Suppressor macrophage (primary cell): ENCODE data around the gene STEAP1B.
"Not testable (repeated sequence)": the region's sequence is repeated elsewhere in the genome, so short reads cannot be mapped to it uniquely, and the experiment has no call there.

Source experiments
- DNase-seq, 4 experiments: peaks; one replicate each; pipeline ENCODE4 v3.0.0-alpha.2; 2020 to 2022

STEAP1B gene

GRCh38 chr7:22496912-22497311 lies 3.1 kb downstream of the STEAP1B start:
- peak in 3 of 4 experiments; percentile 17 to 40 (median 18) for DNase-seq

- DNase-seq = not testable (repeated sequence)
Measured at GRCh38 chr7:22496296-22496888, 3.6 kb downstream of the STEAP1B start.

GRCh38 chr7:22493160-22493925 lies 6.6 kb downstream of the STEAP1B start:
- not testable (repeated sequence) for DNase-seq

GRCh38 chr7:22488643-22489462 lies 11.1 kb downstream of the STEAP1B start:
- DNase-seq = peak; percentile 70 to 83 (median 80)

GRCh38 chr7:22487978-22488642 lies 11.9 kb downstream of the STEAP1B start:
- DNase-seq = no peak

GRCh38 chr7:22486597-22486996 lies 13.4 kb downstream of the STEAP1B start:
- DNase-seq = no peak

- DNase-seq = no peak
Measured at GRCh38 chr7:22485189-22485588, 14.8 kb downstream of the STEAP1B start.

- no peak for DNase-seq
Measured at GRCh38 chr7:22482503-22482902, 17.5 kb downstream of the STEAP1B start.

GRCh38 chr7:22481726-22482125 lies 18.3 kb downstream of the STEAP1B start:
- peak in 3 of 4 experiments; percentile 16 to 38 (median 31) for DNase-seq

GRCh38 chr7:22480523-22481075 lies 19.4 kb downstream of the STEAP1B start:
- no peak for DNase-seq

GRCh38 chr7:22477876-22478450 lies 22.0 kb downstream of the STEAP1B start:
- DNase-seq = no peak

GRCh38 chr7:22477262-22477661 lies 22.7 kb downstream of the STEAP1B start:
- DNase-seq = no peak

- DNase-seq = no peak
Measured at GRCh38 chr7:22476824-22477223, 23.2 kb downstream of the STEAP1B start.

- DNase-seq = no peak
Measured at GRCh38 chr7:22474645-22475044, 25.3 kb downstream of the STEAP1B start.

- no peak for DNase-seq
Measured at GRCh38 chr7:22470981-22471380, 29.0 kb downstream of the STEAP1B start.

- no peak for DNase-seq
Measured at GRCh38 chr7:22469371-22470143, 30.4 kb downstream of the STEAP1B start.

GRCh38 chr7:22468609-22469008 lies 31.4 kb downstream of the STEAP1B start:
- DNase-seq = no peak

GRCh38 chr7:22464299-22464698 lies 35.7 kb downstream of the STEAP1B start:
- no peak for DNase-seq

GRCh38 chr7:22460363-22460988 lies 39.5 kb downstream of the STEAP1B start:
- DNase-seq = no peak

- DNase-seq = no peak
Measured at GRCh38 chr7:22457471-22457870, 42.5 kb downstream of the STEAP1B start.

- DNase-seq = no peak
Measured at GRCh38 chr7:22454446-22454845, 45.5 kb downstream of the STEAP1B start.
